SK-N-SH (cell line): Measurements from ENCODE around the gene EN1. TPM values are rescaled to one million over a fixed set of nuclear protein-coding genes. Genes with fewer than 3 reads are reported as not detected.

Source experiments
- CTCF ChIA-PET: fragments of 300-600, 350-600 bp; formaldehyde crosslinking; extraction: SDS; loops from one replicate; lab custom pipeline; 2021; lab: Yijun Ruan, JAX
- POLR2A ChIA-PET: fragments of 350-600 bp; sonication (Branson Sonifier 250); formaldehyde crosslinking; extraction: SDS; loops from one replicate; lab custom pipeline; 2020; ENCODE audit warnings: antibody characterized with exemption, inconsistent platforms; lab: Yijun Ruan, JAX
- DNase-seq: peaks from one replicate; pipeline ENCODE4 v3.0.0; 2012
- H2AFZ ChIP-seq: fragments of 200-600 bp; sonication (generic); 2 replicates; pipeline ENCODE4 v1.8.1; 2016; ENCODE audit warnings: antibody characterized with exemption, mild to moderate bottlenecking, low read depth
- H3F3A ChIP-seq: fragments of 200-600 bp; sonication (generic); replicated peaks from 2 replicates; pipeline ENCODE3; 2016; ENCODE audit warnings: antibody characterized with exemption, mild to moderate bottlenecking; ENCODE audit not compliant: insufficient read depth
- H3K27ac ChIP-seq, 2 experiments: fragments of 200-500 bp in 1 of 2; fragments of 200-600 bp in 1 of 2; sonication (Bioruptor generic) in 1 of 2; sonication (generic), shearing (Covaris generic) in 1 of 2; 2 replicates each; pipeline versions ENCODE4 v1.5.1 to v1.6.1; 2014 to 2016; ENCODE audit warnings: low read depth in 2 of 2, inconsistent platforms in 1 of 2, low read length in 1 of 2, mild to moderate bottlenecking in 1 of 2, mixed read lengths in 1 of 2
- H3K27me3 ChIP-seq: fragments of 200-600 bp; sonication (generic), shearing (Covaris generic); 2 replicates; pipeline ENCODE4 v1.6.1; 2016; ENCODE audit warnings: mixed run types; ENCODE audit not compliant: insufficient read depth
- H3K36me3 ChIP-seq, 2 experiments: fragments of 200-500 bp in 1 of 2; fragments of 200-600 bp in 1 of 2; sonication (Bioruptor generic) in 1 of 2; sonication (generic) in 1 of 2; replicated peaks in 1 of 2; 2 replicates each; pipeline versions ENCODE3 to v1.5.1; 2014 to 2016; ENCODE audit warnings: low read length in 1 of 2, mild to moderate bottlenecking in 1 of 2; ENCODE audit not compliant: insufficient read depth in 2 of 2, control insufficient read depth in 1 of 2
- H3K4me1 ChIP-seq, 2 experiments: fragments of 200-500 bp in 1 of 2; fragments of 200-600 bp in 1 of 2; sonication (Bioruptor generic) in 1 of 2; sonication (generic), shearing (Covaris generic) in 1 of 2; 2 replicates each; pipeline versions ENCODE4 v1.5.1 to v1.6.1; 2014 to 2016; ENCODE audit warnings: low read depth in 1 of 2, low read length in 1 of 2, mixed run types in 1 of 2; ENCODE audit not compliant: insufficient read depth in 2 of 2, control insufficient read depth in 1 of 2
- H3K4me2 ChIP-seq: fragments of 200-600 bp; sonication (generic), shearing (Covaris generic); 2 replicates; pipeline ENCODE4 v1.6.1; 2017; ENCODE audit warnings: mixed run types
- H3K4me3 ChIP-seq, 2 experiments: fragments of 200-500 bp in 1 of 2; fragments of 200-600 bp in 1 of 2; sonication (Bioruptor generic) in 1 of 2; sonication (generic), shearing (Covaris generic) in 1 of 2; 2 replicates each; pipeline versions ENCODE4 v1.5.1 to v1.8.1; 2014 to 2016; ENCODE audit warnings: low read depth in 2 of 2, inconsistent platforms in 1 of 2, low read length in 1 of 2, mild to moderate bottlenecking in 1 of 2, mixed read lengths in 1 of 2, moderate library complexity in 1 of 2
- H3K79me2 ChIP-seq: fragments of 200-600 bp; sonication (generic); 2 replicates; pipeline ENCODE4 v1.8.1; 2017; ENCODE audit warnings: mild to moderate bottlenecking; ENCODE audit not compliant: insufficient read depth
- H3K9ac ChIP-seq: fragments of 200-600 bp; sonication (generic); 2 replicates; pipeline ENCODE4 v1.6.1; 2017; ENCODE audit warnings: mixed run types
- H3K9me2 ChIP-seq: fragments of 200-600 bp; sonication (generic); 2 replicates; pipeline ENCODE4 v1.6.1; 2017; ENCODE audit warnings: mixed run types
- H3K9me3 ChIP-seq: fragments of 200-600 bp; sonication (generic); 2 replicates; pipeline ENCODE4 v1.6.1; 2017; ENCODE audit warnings: mixed run types, mild to moderate bottlenecking, moderate library complexity
- H4K20me1 ChIP-seq: fragments of 200-600 bp; sonication (generic); 2 replicates; pipeline ENCODE4 v1.6.1; 2017; ENCODE audit warnings: mild to moderate bottlenecking, mixed run types; ENCODE audit not compliant: insufficient read depth
- ELF1 ChIP-seq: IDR thresholded peaks from 2 replicates; pipeline ENCODE4 v1.4.0; 2012
- EZH2phosphoT487 ChIP-seq: fragments of 200-600 bp; sonication (generic); IDR thresholded peaks from 2 replicates; pipeline ENCODE4 v1.6.1; 2017; ENCODE audit warnings: low read depth, mixed run types, mild to moderate bottlenecking, antibody characterized with exemption, moderate library complexity, borderline replicate concordance
- FOXJ3 ChIP-seq: sonication (generic); formaldehyde crosslinking; IDR thresholded peaks from 2 replicates; pipeline ENCODE4 v1.5.1; 2020; ENCODE audit warnings: mild to moderate bottlenecking, missing genetic modification reagents
- FOXM1 ChIP-seq: IDR thresholded peaks from 2 replicates; pipeline ENCODE4 v1.4.0; 2012; ENCODE audit warnings: low read depth, mild to moderate bottlenecking
- GABPA ChIP-seq: IDR thresholded peaks from 2 replicates; pipeline ENCODE4 v1.4.0; 2012; ENCODE audit warnings: low read depth, mild to moderate bottlenecking
- GATA2 ChIP-seq: sonication (generic); formaldehyde crosslinking; IDR thresholded peaks from 2 replicates; pipeline ENCODE4 v1.5.0; 2020; ENCODE audit warnings: mild to moderate bottlenecking, missing genetic modification reagents
- NRF1 ChIP-seq: IDR thresholded peaks from 2 replicates; pipeline ENCODE4 v1.6.1; 2012; ENCODE audit warnings: low read depth, mild to moderate bottlenecking, low read length
- RAD21 ChIP-seq: IDR thresholded peaks from 2 replicates; pipeline ENCODE4 v1.6.1; 2012; ENCODE audit warnings: mild to moderate bottlenecking, low read length
- SMC3 ChIP-seq: IDR thresholded peaks from 2 replicates; pipeline ENCODE4 v1.6.1; 2012; ENCODE audit warnings: low read depth, low read length, improper control_type of control experiment
- TAF1 ChIP-seq: IDR thresholded peaks from 2 replicates; pipeline ENCODE4 v1.6.1; 2012; ENCODE audit warnings: low read depth, mild to moderate bottlenecking, low read length, moderate library complexity, borderline replicate concordance
- TCF12 ChIP-seq: IDR thresholded peaks from 2 replicates; pipeline ENCODE4 v1.4.0; 2012
- YY1 ChIP-seq: IDR thresholded peaks from 2 replicates; pipeline ENCODE4 v1.4.0; 2012; ENCODE audit warnings: low read depth, mild to moderate bottlenecking
- WGBS: methylation state at CpG from one replicate; pipeline ENCODE4 v1.1.6; 2017; ENCODE audit warnings: low lambda C conversion rate; 5-methylcytosine and 5-hydroxymethylcytosine counted together
- polyA plus RNA-seq, 3 experiments: library from polyadenylated mRNA; depleted of rRNA; stranded (reverse); fragments of >200 nt; gene quantifications; 2 replicates each; pipeline ENCODE4 v1.2.3, GENCODE V29; 2012
- TF ChIP-seq, protein P1 (sequence below): IDR thresholded peaks from 2 replicates; pipeline ENCODE4 v1.4.0; 2012; ENCODE audit warnings: low read depth, borderline replicate concordance
- TF ChIP-seq, protein P2 (sequence below): fragments of 200-600 bp; sonication (generic); IDR thresholded peaks from 2 replicates; pipeline ENCODE4 v1.6.1; 2017; ENCODE audit warnings: antibody characterized with exemption, mild to moderate bottlenecking, moderate library complexity
- TF ChIP-seq, protein P3 (sequence below): IDR thresholded peaks from 2 replicates; pipeline ENCODE4; 2012
- TF ChIP-seq, protein P4 (sequence below): fragments of 150-350 bp; IDR thresholded peaks from 2 replicates; pipeline ENCODE4 v1.6.1; 2017; ENCODE audit warnings: antibody characterized with exemption, low read length, low read depth, borderline replicate concordance
- TF ChIP-seq, protein P5 (sequence below): IDR thresholded peaks from 2 replicates; pipeline ENCODE4 v1.4.0; 2012; ENCODE audit warnings: low read depth

The EN1 gene
- polyA plus RNA-seq, 1 of the 3 experiments (the other 2 are of a cell fraction), result not detected

DNA sequence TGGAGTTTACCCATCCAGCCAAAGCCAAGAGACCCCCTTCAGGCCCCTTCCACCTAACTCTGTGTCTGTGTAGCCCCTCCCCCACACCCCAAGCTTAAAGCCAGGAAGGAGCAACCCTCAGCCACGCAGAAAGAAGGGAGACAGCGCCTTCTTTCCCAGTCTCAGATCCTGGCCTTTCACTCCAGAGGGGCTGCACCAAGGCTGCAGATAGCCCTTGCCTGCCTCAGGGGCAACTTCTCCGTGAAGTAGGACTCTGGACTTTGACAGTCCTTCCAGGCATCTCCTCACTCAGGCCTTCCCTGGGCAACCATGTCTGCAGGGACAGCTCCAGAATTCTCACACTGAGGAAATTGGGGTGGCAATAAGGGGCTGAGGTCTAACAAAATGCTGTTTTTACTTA lies 26.9 kb upstream of the EN1 start (continued):
- TF ChIP-seq, protein P1, sequence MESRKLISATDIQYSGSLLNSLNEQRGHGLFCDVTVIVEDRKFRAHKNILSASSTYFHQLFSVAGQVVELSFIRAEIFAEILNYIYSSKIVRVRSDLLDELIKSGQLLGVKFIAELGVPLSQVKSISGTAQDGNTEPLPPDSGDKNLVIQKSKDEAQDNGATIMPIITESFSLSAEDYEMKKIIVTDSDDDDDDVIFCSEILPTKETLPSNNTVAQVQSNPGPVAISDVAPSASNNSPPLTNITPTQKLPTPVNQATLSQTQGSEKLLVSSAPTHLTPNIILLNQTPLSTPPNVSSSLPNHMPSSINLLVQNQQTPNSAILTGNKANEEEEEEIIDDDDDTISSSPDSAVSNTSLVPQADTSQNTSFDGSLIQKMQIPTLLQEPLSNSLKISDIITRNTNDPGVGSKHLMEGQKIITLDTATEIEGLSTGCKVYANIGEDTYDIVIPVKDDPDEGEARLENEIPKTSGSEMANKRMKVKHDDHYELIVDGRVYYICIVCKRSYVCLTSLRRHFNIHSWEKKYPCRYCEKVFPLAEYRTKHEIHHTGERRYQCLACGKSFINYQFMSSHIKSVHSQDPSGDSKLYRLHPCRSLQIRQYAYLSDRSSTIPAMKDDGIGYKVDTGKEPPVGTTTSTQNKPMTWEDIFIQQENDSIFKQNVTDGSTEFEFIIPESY, result no peak
- TF ChIP-seq GATA2 (no peak), TCF12 (no peak), FOXM1 (no peak), GABPA (no peak), FOXJ3 (CRISPR knock-in tag) (no peak), YY1 (no peak)

DNA sequence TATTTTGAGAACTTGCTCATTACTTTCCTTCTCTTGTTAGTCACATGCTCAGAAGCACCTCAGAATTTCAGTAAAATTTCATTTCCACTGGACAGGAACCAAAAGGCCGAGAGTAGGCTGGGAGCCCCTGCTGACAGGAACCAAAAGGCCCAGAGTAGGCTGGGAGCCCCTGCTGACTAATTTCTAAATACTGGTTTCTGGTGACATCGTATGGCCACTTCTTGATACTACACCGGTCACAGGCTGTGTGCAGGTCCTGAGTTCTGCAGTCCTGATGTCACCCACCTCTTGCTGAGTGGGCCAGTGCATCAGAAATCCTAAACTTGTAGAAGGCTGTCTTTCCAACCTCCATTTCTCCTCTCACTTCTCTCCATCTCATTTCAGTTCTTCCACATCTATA lies 17.7 kb upstream of the EN1 start:
- Histone ChIP-seq H4K20me1 (no peaks in the 10 kb centered on the region), H3K4me1 (no peaks in the 10 kb centered on the region), H3K27me3 (peaks cover 50% of the 10 kb centered on the region), H3K27ac (no peak overlapping the region), H3K9ac (no peak overlapping the region), H3K9me2 (no peaks in the 10 kb centered on the region), H2AFZ (no peak overlapping the region), H3K4me2 (no peak overlapping the region), H3F3A (no peaks in the 10 kb centered on the region), H3K9me3 (no peaks in the 10 kb centered on the region), H3K4me3 (no peak overlapping the region; a peak in 1 of 4 replicates), H3K79me2 (no peaks in the 10 kb centered on the region), H3K36me3 (no peaks in the 10 kb centered on the region)
- WGBS, result 0% methylated on average over 3 of the region's 3 CpGs
- TF ChIP-seq EZH2phosphoT487, result no peak
- TF ChIP-seq, protein P2, sequence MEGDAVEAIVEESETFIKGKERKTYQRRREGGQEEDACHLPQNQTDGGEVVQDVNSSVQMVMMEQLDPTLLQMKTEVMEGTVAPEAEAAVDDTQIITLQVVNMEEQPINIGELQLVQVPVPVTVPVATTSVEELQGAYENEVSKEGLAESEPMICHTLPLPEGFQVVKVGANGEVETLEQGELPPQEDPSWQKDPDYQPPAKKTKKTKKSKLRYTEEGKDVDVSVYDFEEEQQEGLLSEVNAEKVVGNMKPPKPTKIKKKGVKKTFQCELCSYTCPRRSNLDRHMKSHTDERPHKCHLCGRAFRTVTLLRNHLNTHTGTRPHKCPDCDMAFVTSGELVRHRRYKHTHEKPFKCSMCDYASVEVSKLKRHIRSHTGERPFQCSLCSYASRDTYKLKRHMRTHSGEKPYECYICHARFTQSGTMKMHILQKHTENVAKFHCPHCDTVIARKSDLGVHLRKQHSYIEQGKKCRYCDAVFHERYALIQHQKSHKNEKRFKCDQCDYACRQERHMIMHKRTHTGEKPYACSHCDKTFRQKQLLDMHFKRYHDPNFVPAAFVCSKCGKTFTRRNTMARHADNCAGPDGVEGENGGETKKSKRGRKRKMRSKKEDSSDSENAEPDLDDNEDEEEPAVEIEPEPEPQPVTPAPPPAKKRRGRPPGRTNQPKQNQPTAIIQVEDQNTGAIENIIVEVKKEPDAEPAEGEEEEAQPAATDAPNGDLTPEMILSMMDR, result peak; percentile 70
- TF ChIP-seq TAF1, result no peak
- no peak for TF ChIP-seq GATA2
- peak; percentile 61 for TF ChIP-seq SMC3
- TF ChIP-seq NRF1, result no peak
- peak; percentile 82 for TF ChIP-seq RAD21
- TF ChIP-seq, protein P3, sequence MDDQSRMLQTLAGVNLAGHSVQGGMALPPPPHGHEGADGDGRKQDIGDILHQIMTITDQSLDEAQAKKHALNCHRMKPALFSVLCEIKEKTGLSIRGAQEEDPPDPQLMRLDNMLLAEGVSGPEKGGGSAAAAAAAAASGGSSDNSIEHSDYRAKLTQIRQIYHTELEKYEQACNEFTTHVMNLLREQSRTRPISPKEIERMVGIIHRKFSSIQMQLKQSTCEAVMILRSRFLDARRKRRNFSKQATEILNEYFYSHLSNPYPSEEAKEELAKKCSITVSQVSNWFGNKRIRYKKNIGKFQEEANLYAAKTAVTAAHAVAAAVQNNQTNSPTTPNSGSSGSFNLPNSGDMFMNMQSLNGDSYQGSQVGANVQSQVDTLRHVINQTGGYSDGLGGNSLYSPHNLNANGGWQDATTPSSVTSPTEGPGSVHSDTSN, result no peak
- TF ChIP-seq ELF1, result no peak
- TF ChIP-seq, protein P4, sequence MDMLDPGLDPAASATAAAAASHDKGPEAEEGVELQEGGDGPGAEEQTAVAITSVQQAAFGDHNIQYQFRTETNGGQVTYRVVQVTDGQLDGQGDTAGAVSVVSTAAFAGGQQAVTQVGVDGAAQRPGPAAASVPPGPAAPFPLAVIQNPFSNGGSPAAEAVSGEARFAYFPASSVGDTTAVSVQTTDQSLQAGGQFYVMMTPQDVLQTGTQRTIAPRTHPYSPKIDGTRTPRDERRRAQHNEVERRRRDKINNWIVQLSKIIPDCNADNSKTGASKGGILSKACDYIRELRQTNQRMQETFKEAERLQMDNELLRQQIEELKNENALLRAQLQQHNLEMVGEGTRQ, result no peak
- TF ChIP-seq, protein P5, sequence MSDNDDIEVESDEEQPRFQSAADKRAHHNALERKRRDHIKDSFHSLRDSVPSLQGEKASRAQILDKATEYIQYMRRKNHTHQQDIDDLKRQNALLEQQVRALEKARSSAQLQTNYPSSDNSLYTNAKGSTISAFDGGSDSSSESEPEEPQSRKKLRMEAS, result no peak
- DNase-seq, result peak; percentile 70
- POLR2A ChIA-PET, result no interaction called here
- CTCF ChIA-PET, result interaction anchor here (1.0 to 3.0 kb wide), 4 partner anchors 10 to 818 kb away, joined by 3 to 12 read pairs (median 4); no protein-coding TSS in a partner anchor
